ENCODE data around the gene WBP1L. TPM values are rescaled to one million over a fixed set of nuclear protein-coding genes. Genes with fewer than 3 reads are reported as not detected.

Gene WBP1L
- total RNA-seq, 3 donors from 2014 or later (not counting 1 experiment from before 2014, with no cell fraction given): 34.6 to 48.4 (median 47.9) TPM

- Histone ChIP-seq H3K36me3 (ENCODE audit: control insufficient read depth, insufficient read depth, low read length) (no peaks in the 10 kb centered on the region), H3K4me3 (ENCODE audit: low read length) (no peak overlapping the region), H3K27me3 (ENCODE audit: control insufficient read depth, insufficient read depth, low read length) (no peaks in the 10 kb centered on the region), H3K27ac (ENCODE audit: low read length) (no peak overlapping the region), H3K4me1 (ENCODE audit: control insufficient read depth, insufficient read depth, low read length) (peaks cover 30% of the 10 kb centered on the region), H3K9me3 (ENCODE audit: control insufficient read depth, insufficient read depth, low read length) (no peaks in the 10 kb centered on the region)
- Mint-ChIP-seq H3K27ac (peak overlapping the region; percentile 29 to 84), H3K36me3 (no peaks in the 10 kb centered on the region), H3K4me1 (peaks cover 63% of the 10 kb centered on the region in 2 donors), H3K27me3 (ENCODE audit: low read depth in 2 of 2) (no peaks in the 10 kb centered on the region), H3K9me3 (no peaks in the 10 kb centered on the region), H3K4me3 (no peak overlapping the region)
- no peak for TF ChIP-seq CTCF (IDR thresholded peaks at IDR 0.05)
- ATAC-seq: no peak
- 91% methylated on average over 16 of the region's 16 CpGs for WGBS (ENCODE audit: insufficient coverage)
- DNase-seq: no peak
- intact Hi-C loops (cut with micrococcal nuclease): no loop called here
These were observed 31.6 kb downstream of the WBP1L start for GRCh38 chr10:102775201-102775934.

DNA sequence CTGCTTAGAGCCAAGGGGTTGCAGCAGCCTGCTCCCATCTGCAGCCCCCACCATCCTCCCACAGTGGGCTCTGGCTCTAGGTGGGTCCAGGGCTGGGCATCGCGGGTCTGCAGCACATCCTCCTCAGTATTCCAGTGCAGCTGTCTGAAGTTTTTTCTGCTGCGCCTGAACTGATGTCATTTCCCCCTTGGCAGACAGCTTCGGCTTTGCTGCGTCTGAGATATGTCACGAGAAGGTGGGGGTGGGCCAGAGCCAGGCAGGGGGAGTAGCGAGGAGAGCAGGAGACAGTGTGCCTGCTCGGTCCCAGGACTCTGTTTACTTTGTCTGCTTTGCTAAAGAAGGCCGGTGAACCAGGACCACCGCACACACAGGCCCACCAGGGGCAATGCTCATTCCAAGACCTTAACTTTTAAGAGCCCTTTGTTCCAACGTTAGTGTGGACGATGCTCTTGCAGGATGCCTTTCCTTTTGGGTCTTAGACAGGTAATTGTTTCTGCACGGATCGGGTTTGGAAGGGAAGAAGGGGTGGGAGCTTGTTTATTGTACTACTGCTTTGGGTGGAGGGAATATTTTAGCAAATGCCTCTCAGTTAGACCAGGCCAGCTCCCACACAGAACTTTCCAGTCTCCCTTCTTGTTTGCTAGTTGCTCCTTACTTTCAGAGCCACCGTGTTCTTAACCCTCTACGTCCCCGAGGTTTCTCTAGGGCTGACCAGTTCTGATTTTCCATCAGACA lies 32.4 kb downstream of the WBP1L start:
- ATAC-seq (peak in 2 of 3 donors; percentile 40 to 49), DNase-seq (peak in 1 of 2 donors; percentile 67)
- H3K4me1 ChIP-seq (ENCODE audit: control insufficient read depth, insufficient read depth, low read length): peaks cover 31% of the 10 kb centered on the region
- no peaks in the 10 kb centered on the region for H3K27me3 ChIP-seq (ENCODE audit: control insufficient read depth, insufficient read depth, low read length)
- 45% methylated on average over 17 of the region's 17 CpGs for WGBS (ENCODE audit: insufficient coverage)
- intact Hi-C loops (cut with micrococcal nuclease): no loop called here
- H3K27me3 Mint-ChIP-seq (ENCODE audit: low read depth in 2 of 2): no peaks in the 10 kb centered on the region
- no peak overlapping the region for H3K4me3 ChIP-seq (ENCODE audit: low read length)
- H3K4me3 Mint-ChIP-seq: no peak overlapping the region
- no peaks in the 10 kb centered on the region for H3K9me3 Mint-ChIP-seq
- H3K27ac Mint-ChIP-seq: peak overlapping the region in 1 of 2 donors; percentile 84
- no peak overlapping the region for H3K27ac ChIP-seq (ENCODE audit: low read length)
- no peaks in the 10 kb centered on the region for H3K36me3 ChIP-seq (ENCODE audit: control insufficient read depth, insufficient read depth, low read length)
- H3K9me3 ChIP-seq (ENCODE audit: control insufficient read depth, insufficient read depth, low read length): no peaks in the 10 kb centered on the region
- H3K4me1 Mint-ChIP-seq: peaks cover 63 to 65% of the 10 kb centered on the region in 2 donors
- H3K36me3 Mint-ChIP-seq: no peaks in the 10 kb centered on the region
- no peak for TF ChIP-seq CTCF (IDR thresholded peaks at IDR 0.05)

GRCh38 chr10:102776779-102777456 lies 33.2 kb downstream of the WBP1L start:
- H3K4me1 ChIP-seq (ENCODE audit: control insufficient read depth, insufficient read depth, low read length): peaks cover 39% of the 10 kb centered on the region
- DNase-seq (peak in 1 of 2 donors; percentile 15), ATAC-seq (peak in 1 of 3 donors; percentile 14)
- no peaks in the 10 kb centered on the region for H3K36me3 ChIP-seq (ENCODE audit: control insufficient read depth, insufficient read depth, low read length)
- WGBS (ENCODE audit: insufficient coverage): 69% methylated on average over 9 of the region's 9 CpGs
- intact Hi-C loops (cut with micrococcal nuclease): no loop called here
- H3K4me3 Mint-ChIP-seq: no peak overlapping the region
- H3K27ac ChIP-seq (ENCODE audit: low read length): no peak overlapping the region
- H3K4me3 ChIP-seq (ENCODE audit: low read length): no peak overlapping the region
- H3K4me1 Mint-ChIP-seq: peaks cover 68 to 70% of the 10 kb centered on the region in 2 donors
- H3K27me3 ChIP-seq (ENCODE audit: control insufficient read depth, insufficient read depth, low read length): no peaks in the 10 kb centered on the region
- TF ChIP-seq CTCF (IDR thresholded peaks at IDR 0.05): no peak
- H3K36me3 Mint-ChIP-seq: no peaks in the 10 kb centered on the region
- no peaks in the 10 kb centered on the region for H3K27me3 Mint-ChIP-seq (ENCODE audit: low read depth in 2 of 2)
- H3K27ac Mint-ChIP-seq: peak overlapping the region in 1 of 2 donors; percentile 84
- no peaks in the 10 kb centered on the region for H3K9me3 Mint-ChIP-seq
- H3K9me3 ChIP-seq (ENCODE audit: control insufficient read depth, insufficient read depth, low read length): no peaks in the 10 kb centered on the region

All from natural killer cell (primary cell).